HL-60 (cell line): ENCODE data around the gene TMEM106C.
A peak's percentile ranks its signal among the peaks of the same experiment; 100 is the strongest.

Source experiments
- DNase-seq, 2 experiments: peaks; one replicate each; pipeline ENCODE4 v3.0.0-alpha.2; 2010 to 2020; ENCODE audit warnings: low read depth in 1 of 2, low spot score in 1 of 2
- H3K27ac ChIP-seq: fragments of 250-450 bp; sonication (Bioruptor Pico); replicated peaks from 2 replicates; pipeline ENCODE4 v1.5.1; 2020; ENCODE audit warnings: mild to moderate bottlenecking, moderate library complexity
- H3K27me3 ChIP-seq: fragments of 250-450 bp; sonication (Bioruptor Pico); 2 replicates; pipeline ENCODE4 v1.5.1; 2021; ENCODE audit warnings: mild to moderate bottlenecking, moderate library complexity; ENCODE audit not compliant: insufficient read depth, poor library complexity, severe bottlenecking
- H3K4me3 ChIP-seq: replicated peaks from 2 replicates; pipeline ENCODE4 v1.5.1; 2011; ENCODE audit warnings: mild to moderate bottlenecking, control low read depth, low read length; ENCODE audit not compliant: insufficient read depth
- CTCF ChIP-seq: IDR thresholded peaks from one replicate; pipeline ENCODE4 v1.5.1; 2011; ENCODE audit warnings: low read length, control low read depth, inconsistent platforms; ENCODE audit not compliant: insufficient read depth
- GABPA ChIP-seq: IDR thresholded peaks from 2 replicates; pipeline ENCODE4 v1.6.1; 2012; ENCODE audit warnings: low read depth
- POLR2AphosphoS5 ChIP-seq: IDR thresholded peaks from 2 replicates; pipeline ENCODE4 v1.6.1; 2012; ENCODE audit warnings: low read depth
- REST ChIP-seq: IDR thresholded peaks from 2 replicates; pipeline ENCODE4 v1.6.1; 2012; ENCODE audit warnings: low read depth; ENCODE audit not compliant: insufficient replicate concordance
- SPI1 ChIP-seq: IDR thresholded peaks from 2 replicates; pipeline ENCODE4 v1.6.1; 2012; ENCODE audit warnings: low read depth, mild to moderate bottlenecking, borderline replicate concordance

TMEM106C gene

GRCh38 chr12:47997321-47997720 is 33.9 kb downstream of the TMEM106C start:
- H3K4me3 ChIP-seq, result no peak overlapping the region
- peaks cover 59% of the 10 kb centered on the region for H3K27me3 ChIP-seq
- DNase-seq, result no peak
- no peak overlapping the region for H3K27ac ChIP-seq
- no peak for TF ChIP-seq POLR2AphosphoS5
- no peak for TF ChIP-seq SPI1
- no peak for TF ChIP-seq CTCF
- no peak for TF ChIP-seq GABPA
- no peak for TF ChIP-seq REST

- TF ChIP-seq POLR2AphosphoS5 (no peak), SPI1 (no peak), GABPA (no peak), REST (no peak), CTCF (no peak)
- no peak overlapping the region for H3K27ac ChIP-seq
- DNase-seq, result no peak
- peaks cover 77% of the 10 kb centered on the region for H3K27me3 ChIP-seq
- H3K4me3 ChIP-seq, result no peak overlapping the region
Measured at GRCh38 chr12:47999816-48000215, 36.4 kb downstream of the TMEM106C start.

DNA sequence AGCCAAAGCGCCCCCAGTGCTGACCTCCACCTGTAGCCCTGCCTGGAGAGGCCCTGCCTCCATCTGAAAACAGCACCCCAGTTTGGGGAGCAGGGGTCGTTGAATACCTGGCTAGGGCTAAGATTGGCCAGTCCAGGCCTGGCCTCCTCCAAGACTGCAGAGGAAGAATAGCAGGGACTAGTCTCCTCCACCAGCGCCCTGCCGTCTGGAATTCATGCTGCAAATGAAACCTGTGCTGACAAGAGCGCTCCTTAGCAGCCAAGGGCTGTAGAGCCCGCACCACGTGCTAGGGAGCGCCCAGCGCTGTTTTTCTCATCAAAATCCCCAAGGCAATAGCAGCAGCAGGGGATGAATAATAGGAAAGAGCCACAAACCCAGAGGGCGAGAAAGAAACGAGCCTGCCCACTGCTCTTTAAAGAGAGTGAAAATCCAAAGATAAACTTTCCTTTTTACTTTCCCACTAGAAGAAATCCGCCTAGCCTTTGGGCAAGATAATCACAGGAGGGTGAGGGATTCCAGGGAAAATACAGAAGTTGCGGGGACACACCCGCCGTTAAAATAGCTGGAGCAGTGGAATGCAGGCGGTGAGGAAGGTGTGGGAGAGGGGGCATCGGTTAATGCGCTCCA is 37.6 kb downstream of the TMEM106C start:
- DNase-seq, result no peak
- peaks cover 85% of the 10 kb centered on the region for H3K27me3 ChIP-seq

More for the DNA sequence above, 37.6 kb downstream of the TMEM106C start:
- no peak for TF ChIP-seq CTCF
- no peak for TF ChIP-seq POLR2AphosphoS5
- TF ChIP-seq GABPA, result no peak
- TF ChIP-seq SPI1, result no peak
- no peak for TF ChIP-seq REST
- peak overlapping the region; percentile 18 for H3K4me3 ChIP-seq
- no peak overlapping the region for H3K27ac ChIP-seq
